Progenitor cell of endocrine pancreas (in vitro differentiated cells): ENCODE data around the gene RASAL1. TPM values are rescaled to one million over a fixed set of nuclear protein-coding genes. Genes with fewer than 3 reads are reported as not detected.

Source experiments
- DNase-seq: peaks from one replicate; pipeline ENCODE4 v3.0.0; 2021; ENCODE audit warnings: low spot score; ENCODE audit not compliant: unreplicated experiment
- H3K27ac Mint-ChIP-seq: 2 replicates; pipeline ENCODE4 v1.8.0; 2021; ENCODE audit warnings: mild to moderate bottlenecking, moderate library complexity, mixed read lengths
- H3K27me3 Mint-ChIP-seq: 2 replicates; pipeline ENCODE4 v1.8.0; 2021; ENCODE audit warnings: mixed read lengths
- H3K36me3 Mint-ChIP-seq: 2 replicates; pipeline ENCODE4 v1.8.0; 2022; ENCODE audit warnings: mixed read lengths; ENCODE audit not compliant: insufficient read depth
- H3K4me1 Mint-ChIP-seq: 2 replicates; pipeline ENCODE4 v1.8.0; 2021; ENCODE audit warnings: low read depth, mixed read lengths
- H3K4me3 Mint-ChIP-seq: 2 replicates; pipeline ENCODE4 v1.8.0; 2021; ENCODE audit warnings: low read depth, mild to moderate bottlenecking, moderate library complexity, mixed read lengths
- H3K9me3 Mint-ChIP-seq: 2 replicates; pipeline ENCODE4 v1.8.0; 2021; ENCODE audit warnings: low read depth, mixed read lengths
- total RNA-seq: library from RNA; stranded (reverse); gene quantifications from 2 replicates; pipeline ENCODE4 v1.2.1, GENCODE V29; 2021
- TF ChIP-seq, protein P1 (sequence below): fragments of 200-600 bp; sonication (generic); IDR thresholded peaks from one replicate; pipeline ENCODE4 v1.5.0; 2021; ENCODE audit warnings: antibody characterized with exemption, mild to moderate bottlenecking; ENCODE audit not compliant: unreplicated experiment

Gene RASAL1
- total RNA-seq, 1 donor from 2014 or later = 0.46 TPM

- DNase-seq = no peak
- Mint-ChIP-seq H3K4me1 (no peaks in the 10 kb centered on the region), H3K27ac (no peak overlapping the region), H3K9me3 (no peaks in the 10 kb centered on the region), H3K36me3 (no peaks in the 10 kb centered on the region), H3K4me3 (no peak overlapping the region), H3K27me3 (peaks cover 47% of the 10 kb centered on the region)
- TF ChIP-seq, protein P1, sequence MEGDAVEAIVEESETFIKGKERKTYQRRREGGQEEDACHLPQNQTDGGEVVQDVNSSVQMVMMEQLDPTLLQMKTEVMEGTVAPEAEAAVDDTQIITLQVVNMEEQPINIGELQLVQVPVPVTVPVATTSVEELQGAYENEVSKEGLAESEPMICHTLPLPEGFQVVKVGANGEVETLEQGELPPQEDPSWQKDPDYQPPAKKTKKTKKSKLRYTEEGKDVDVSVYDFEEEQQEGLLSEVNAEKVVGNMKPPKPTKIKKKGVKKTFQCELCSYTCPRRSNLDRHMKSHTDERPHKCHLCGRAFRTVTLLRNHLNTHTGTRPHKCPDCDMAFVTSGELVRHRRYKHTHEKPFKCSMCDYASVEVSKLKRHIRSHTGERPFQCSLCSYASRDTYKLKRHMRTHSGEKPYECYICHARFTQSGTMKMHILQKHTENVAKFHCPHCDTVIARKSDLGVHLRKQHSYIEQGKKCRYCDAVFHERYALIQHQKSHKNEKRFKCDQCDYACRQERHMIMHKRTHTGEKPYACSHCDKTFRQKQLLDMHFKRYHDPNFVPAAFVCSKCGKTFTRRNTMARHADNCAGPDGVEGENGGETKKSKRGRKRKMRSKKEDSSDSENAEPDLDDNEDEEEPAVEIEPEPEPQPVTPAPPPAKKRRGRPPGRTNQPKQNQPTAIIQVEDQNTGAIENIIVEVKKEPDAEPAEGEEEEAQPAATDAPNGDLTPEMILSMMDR = no peak
Measured at GRCh38 chr12:113105606-113106271, 29.8 kb downstream of the RASAL1 start.

DNA sequence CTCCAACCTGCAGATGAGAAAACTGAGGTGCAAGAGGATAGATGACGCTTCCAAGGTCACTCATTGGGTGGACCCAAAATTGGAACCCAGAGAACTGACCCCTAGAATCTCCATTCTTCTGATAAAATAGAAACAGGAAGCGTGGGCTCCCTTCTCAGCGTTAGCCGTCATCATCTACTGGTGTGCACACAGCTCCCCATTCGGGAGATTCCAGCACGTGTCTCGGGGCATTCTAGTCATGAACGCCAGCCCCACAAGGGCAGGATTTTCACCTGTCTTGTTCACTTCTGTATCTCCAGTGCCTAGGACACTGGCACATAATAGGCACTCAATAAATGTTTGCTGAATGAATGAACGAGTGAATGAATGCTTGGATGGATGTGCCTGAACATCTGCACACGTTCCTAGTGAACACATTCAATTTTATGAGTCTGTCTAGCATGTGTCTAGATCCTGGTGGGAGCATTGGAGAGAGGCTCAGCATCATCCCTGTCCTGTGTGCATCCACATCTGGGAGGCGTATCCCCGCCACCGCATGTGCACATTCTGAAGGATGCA, 30.5 kb downstream of the RASAL1 start:
- Mint-ChIP-seq H3K27me3 (peaks cover 44% of the 10 kb centered on the region), H3K9me3 (no peaks in the 10 kb centered on the region), H3K4me3 (no peak overlapping the region), H3K36me3 (no peaks in the 10 kb centered on the region), H3K27ac (no peak overlapping the region), H3K4me1 (no peaks in the 10 kb centered on the region)
- TF ChIP-seq, protein P1 = no peak
- DNase-seq = no peak

GRCh38 chr12:113103756-113104450, 31.7 kb downstream of the RASAL1 start:
- H3K27ac Mint-ChIP-seq = no peak overlapping the region
- peak; percentile 34 for DNase-seq
- no peaks in the 10 kb centered on the region for H3K4me1 Mint-ChIP-seq

GRCh38 chr12:113102811-113103210, 32.8 kb downstream of the RASAL1 start:
- no peak overlapping the region for H3K4me3 Mint-ChIP-seq
- H3K27me3 Mint-ChIP-seq = peaks cover 31% of the 10 kb centered on the region
- no peaks in the 10 kb centered on the region for H3K9me3 Mint-ChIP-seq
- H3K36me3 Mint-ChIP-seq = no peaks in the 10 kb centered on the region
- TF ChIP-seq, protein P1 = no peak
- DNase-seq = no peak
- H3K4me1 Mint-ChIP-seq = no peaks in the 10 kb centered on the region
- H3K27ac Mint-ChIP-seq = peak overlapping the region; percentile 12

More at GRCh38 chr12:113103756-113104450, 31.7 kb downstream of the RASAL1 start:
- TF ChIP-seq, protein P1 = peak; percentile 33
- Mint-ChIP-seq H3K4me3 (peak overlapping the region; percentile 64), H3K9me3 (no peaks in the 10 kb centered on the region), H3K27me3 (peaks cover 35% of the 10 kb centered on the region), H3K36me3 (no peaks in the 10 kb centered on the region)

- H3K4me3 Mint-ChIP-seq = no peak overlapping the region
- no peaks in the 10 kb centered on the region for H3K9me3 Mint-ChIP-seq
- no peak for DNase-seq
- H3K4me1 Mint-ChIP-seq = no peaks in the 10 kb centered on the region
- H3K27me3 Mint-ChIP-seq = peaks cover 22% of the 10 kb centered on the region
- no peak overlapping the region for H3K27ac Mint-ChIP-seq
- TF ChIP-seq, protein P1 = no peak
- H3K36me3 Mint-ChIP-seq = no peaks in the 10 kb centered on the region
Measured at GRCh38 chr12:113101751-113102150, 33.8 kb downstream of the RASAL1 start.
